GM10266 (cell line): ENCODE data around the gene CIAO1.

Experiments
- DNase-seq: peaks from one replicate; pipeline ENCODE4 v3.0.0; 2012; ENCODE audit errors: extremely low spot score
- TF ChIP-seq, protein P1 (sequence below): IDR thresholded peaks from 2 replicates; pipeline ENCODE4 v1.5.1; 2012; ENCODE audit warnings: mild to moderate bottlenecking, low read depth; ENCODE audit not compliant: control insufficient read depth, insufficient read depth; ENCODE audit errors: missing control alignments

CIAO1 gene

DNA sequence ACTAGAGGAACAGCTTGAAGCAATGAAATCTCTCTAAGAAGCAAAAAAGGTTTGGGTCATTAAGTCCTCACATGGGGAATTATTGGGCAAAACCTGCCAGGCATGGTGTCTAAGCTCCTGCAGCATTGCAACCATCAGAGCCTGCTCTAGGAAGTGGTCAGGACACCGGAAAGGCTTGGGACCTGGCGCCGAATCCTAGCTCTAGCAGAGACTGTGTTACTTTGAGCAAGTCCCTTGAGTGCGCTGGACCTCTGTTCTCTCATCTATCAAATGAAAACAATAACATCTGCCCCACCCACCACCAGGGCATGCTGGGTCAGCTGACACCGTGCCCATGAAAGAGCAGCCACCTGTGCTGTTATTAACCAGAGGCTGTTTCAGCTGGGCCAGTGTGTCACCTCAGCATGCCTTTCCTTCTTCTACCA is 6.5 kb upstream of the CIAO1 start:
- TF ChIP-seq, protein P1, sequence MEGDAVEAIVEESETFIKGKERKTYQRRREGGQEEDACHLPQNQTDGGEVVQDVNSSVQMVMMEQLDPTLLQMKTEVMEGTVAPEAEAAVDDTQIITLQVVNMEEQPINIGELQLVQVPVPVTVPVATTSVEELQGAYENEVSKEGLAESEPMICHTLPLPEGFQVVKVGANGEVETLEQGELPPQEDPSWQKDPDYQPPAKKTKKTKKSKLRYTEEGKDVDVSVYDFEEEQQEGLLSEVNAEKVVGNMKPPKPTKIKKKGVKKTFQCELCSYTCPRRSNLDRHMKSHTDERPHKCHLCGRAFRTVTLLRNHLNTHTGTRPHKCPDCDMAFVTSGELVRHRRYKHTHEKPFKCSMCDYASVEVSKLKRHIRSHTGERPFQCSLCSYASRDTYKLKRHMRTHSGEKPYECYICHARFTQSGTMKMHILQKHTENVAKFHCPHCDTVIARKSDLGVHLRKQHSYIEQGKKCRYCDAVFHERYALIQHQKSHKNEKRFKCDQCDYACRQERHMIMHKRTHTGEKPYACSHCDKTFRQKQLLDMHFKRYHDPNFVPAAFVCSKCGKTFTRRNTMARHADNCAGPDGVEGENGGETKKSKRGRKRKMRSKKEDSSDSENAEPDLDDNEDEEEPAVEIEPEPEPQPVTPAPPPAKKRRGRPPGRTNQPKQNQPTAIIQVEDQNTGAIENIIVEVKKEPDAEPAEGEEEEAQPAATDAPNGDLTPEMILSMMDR, result no peak
- no peak for DNase-seq

DNA sequence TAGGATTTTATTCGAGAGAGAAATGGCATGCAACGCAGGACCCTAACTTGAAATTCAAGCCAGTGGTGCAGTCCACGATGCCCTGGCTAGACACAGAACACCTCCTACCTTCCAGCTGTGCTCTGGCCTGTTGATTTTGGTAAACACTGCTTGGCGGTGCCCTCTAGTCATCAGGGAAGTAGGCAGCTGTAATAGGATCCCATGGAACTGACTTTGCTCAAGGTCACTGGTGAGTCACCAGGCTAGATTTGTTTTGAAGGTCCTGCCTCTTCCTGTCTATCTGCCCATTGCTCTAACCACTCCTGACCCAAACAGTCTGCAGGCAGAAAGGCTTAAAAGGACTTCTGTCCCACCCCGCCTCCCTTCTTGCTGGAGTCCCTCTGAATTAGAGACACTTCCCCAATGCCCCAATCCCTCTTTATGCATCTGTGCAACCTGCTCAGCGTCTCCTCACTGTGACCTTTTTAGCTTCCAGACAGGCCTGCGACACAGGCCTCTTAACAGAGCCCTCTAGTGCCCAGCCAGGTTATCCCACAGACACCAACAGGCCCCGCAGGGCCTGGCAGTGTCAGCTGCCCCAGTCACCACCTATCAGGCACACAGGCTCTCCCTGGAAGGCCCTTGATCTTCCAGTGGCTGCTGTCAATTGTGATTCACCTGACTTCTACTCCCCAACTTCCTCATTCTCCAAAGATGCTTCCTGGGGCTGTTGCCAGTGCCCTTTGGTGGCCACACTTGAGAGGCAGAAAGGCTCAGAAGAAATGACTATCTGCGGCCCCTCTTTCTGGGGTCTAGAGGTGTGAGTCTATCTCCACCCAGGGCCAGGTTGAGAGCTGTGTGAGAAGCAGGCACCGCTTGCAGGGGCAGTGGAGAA is 5.4 kb upstream of the CIAO1 start:
- peak; percentile 72 for DNase-seq
- TF ChIP-seq, protein P1, result peak; percentile 57

DNA sequence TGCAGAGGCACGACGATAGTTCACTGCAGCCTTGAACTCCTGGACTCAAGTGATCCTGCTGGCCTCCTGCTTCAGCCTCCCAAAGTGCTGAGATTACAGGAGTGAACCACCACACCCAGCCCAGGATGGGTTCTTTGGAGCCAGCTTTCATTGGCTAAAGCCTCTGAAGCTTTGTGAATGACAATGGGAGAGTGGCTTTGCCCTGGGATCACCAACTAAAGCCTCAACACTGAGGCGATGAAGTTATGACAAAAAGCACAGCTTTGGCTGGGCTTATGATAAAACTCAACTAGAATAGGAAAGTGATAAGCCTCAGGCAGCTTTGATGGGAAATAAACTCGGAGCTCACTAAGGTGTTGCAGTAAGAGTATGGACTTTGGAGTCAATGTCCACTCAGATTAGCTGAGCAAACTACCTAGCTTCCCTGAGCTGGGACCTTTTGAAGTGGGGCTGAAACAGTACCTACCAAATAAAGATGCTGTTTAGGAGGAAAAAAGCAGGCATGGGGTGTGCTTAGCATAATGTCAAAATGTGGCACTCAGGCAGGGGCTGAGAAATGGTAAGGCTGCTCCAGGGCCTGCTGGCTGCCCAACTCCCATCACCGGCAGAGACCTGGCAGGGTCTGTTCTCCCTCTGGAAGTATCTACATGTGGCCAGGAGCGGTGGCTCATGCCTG is 4.6 kb upstream of the CIAO1 start:
- TF ChIP-seq, protein P1, result no peak
- no peak for DNase-seq

DNA sequence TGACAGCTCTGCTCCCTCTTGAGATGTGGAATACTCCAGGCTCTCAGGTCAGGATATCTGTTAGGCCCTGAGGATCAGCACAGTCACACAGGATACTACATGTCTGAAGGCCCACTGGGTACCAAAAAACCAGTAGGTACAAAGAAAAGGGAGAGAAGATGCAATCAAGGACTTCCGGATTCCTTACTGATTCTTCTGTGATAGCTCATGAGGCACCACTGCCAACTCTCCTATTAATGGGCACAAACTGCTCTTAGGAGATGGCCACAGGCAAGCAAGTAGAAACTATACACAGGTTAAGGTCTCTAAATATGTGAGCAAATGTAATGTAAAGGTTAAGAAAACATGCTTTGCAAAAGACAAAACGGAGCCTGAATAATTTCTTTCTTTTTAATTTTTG is 3.7 kb upstream of the CIAO1 start:
- TF ChIP-seq, protein P1, result no peak
- DNase-seq, result no peak

DNA sequence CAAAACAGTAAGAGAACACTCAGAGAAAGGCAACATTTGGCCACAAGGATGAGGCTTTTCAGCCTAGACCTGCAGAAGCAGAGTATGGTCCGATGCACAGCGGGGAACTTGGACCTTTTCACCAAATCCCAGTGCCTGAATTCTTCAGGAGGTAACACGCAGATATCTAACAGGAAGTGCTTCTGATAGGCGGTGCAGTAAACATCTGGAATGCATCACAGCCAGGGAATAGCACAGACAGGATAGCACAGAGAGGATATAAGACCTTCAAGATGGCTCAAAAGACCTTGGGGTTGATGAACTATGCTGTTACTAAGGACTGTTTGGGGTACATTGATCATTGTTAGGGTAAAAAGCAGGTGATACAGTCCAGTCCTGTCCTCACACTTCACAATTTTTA is 1.9 kb upstream of the CIAO1 start:
- no peak for DNase-seq
- TF ChIP-seq, protein P1, result no peak

DNA sequence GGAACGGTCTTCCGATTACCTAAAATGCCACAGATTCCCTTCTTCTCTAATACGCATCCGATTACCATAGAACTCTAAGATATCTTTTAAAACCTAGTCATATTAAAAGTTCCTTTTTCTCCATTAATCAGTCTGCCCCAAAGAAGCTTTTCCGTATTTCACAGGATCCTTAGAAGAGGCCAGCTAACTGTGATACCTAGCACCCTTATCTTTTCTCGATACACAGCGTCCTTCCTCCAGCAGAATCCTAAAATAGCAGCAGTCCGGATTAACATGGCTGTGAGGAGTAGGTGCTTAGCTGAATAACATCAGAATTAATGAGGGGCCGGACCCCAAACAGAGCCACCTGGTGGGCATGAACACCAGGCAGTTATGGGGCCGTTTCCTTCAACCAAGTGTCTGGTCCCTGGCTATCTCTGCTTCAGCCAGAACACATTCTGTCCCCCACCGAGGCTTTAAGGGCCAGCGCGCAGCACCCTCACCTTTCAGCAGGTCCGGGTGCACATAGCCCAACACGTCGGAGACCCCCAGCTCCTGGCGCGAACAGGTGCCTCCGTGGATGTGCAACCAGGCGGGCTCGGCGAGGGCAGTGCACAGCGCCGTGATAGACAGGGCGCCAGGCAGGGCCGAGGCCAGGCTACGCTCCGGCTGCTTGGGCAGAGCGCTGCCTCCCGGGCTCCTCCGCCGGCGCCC is 1.2 kb upstream of the CIAO1 start:
- peak; percentile 74 for DNase-seq
- TF ChIP-seq, protein P1, result peak; percentile 39

DNA sequence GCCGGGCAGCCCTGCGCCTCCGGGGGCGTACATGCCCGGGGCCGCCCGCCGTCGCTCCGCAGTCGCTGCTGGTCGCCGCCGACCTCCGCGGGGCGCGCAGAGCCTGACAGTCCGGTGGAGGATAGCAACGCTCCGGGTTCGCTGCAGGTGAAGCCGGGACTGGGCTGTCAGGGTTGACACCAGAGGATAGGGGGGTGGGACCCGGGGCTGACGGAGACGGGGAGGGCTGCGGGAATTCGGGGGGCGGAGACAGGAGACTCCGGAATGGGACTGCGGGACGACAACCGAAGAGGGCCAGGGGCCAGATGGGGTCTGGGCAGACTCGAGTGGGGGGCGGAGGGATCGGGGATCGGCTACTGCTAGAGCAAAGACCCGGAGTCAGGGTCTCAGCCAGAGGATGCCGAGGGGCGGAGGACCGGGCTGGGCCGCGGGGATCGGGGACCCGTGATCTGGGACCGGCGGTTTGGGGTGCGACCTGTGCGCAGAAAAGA is 631 bp upstream of the CIAO1 start:
- DNase-seq, result no peak
- TF ChIP-seq, protein P1, result no peak
